WTC11 (cell line): Measurements from ENCODE around the gene DDT. TPM values are rescaled to one million over a fixed set of nuclear protein-coding genes. Genes with fewer than 3 reads are reported as not detected.

Source experiments
- ATAC-seq: fragments of 200-7000 bp; cut with Tn5 transposase; 2 replicates; pipeline ENCODE4 v1.10.0; 2021; ENCODE audit warnings: mild to moderate bottlenecking, moderate library complexity
- CTCF ChIA-PET: fragments of 300-600 bp; sonication (Branson Sonifier 250); formaldehyde crosslinking; loops from one replicate; lab custom pipeline; 2021; ENCODE audit warnings: antibody characterized with exemption; lab: Charles Lee
- POLR2A ChIA-PET: fragments of 350-600 bp; sonication (Branson Sonifier 250); formaldehyde crosslinking; loops from one replicate; lab custom pipeline; 2021; ENCODE audit warnings: antibody characterized with exemption; lab: Charles Lee
- DNase-seq: peaks from one replicate; pipeline ENCODE4 v3.0.0; 2021; ENCODE audit warnings: low spot score
- H3K27ac Mint-ChIP-seq: 2 replicates; pipeline ENCODE4 v1.8.0; 2021; ENCODE audit warnings: mixed read lengths
- H3K27me3 Mint-ChIP-seq: 2 replicates; pipeline ENCODE4 v1.8.0; 2021; ENCODE audit warnings: low read depth, mild to moderate bottlenecking, moderate library complexity, mixed read lengths
- H3K36me3 Mint-ChIP-seq: 2 replicates; pipeline ENCODE4 v1.8.0; 2021; ENCODE audit warnings: mixed read lengths
- H3K4me1 Mint-ChIP-seq: 2 replicates; pipeline ENCODE4 v1.8.0; 2022; ENCODE audit warnings: mixed read lengths
- H3K4me3 Mint-ChIP-seq: 2 replicates; pipeline ENCODE4 v1.8.0; 2021; ENCODE audit warnings: mild to moderate bottlenecking, moderate library complexity, mixed read lengths
- H3K9me3 Mint-ChIP-seq: 2 replicates; pipeline ENCODE4 v1.8.0; 2021; ENCODE audit warnings: mixed read lengths
- ATF2 ChIP-seq: sonication (generic); formaldehyde crosslinking; IDR thresholded peaks from 2 replicates; pipeline ENCODE4 v1.8.1; 2022; ENCODE audit warnings: low read depth, missing genetic modification reagents, borderline replicate concordance
- ATF6 ChIP-seq: sonication (generic); formaldehyde crosslinking; IDR thresholded peaks from 2 replicates; pipeline ENCODE4 v1.8.1; 2023; ENCODE audit warnings: mild to moderate bottlenecking, missing genetic modification reagents
- FOXK1 ChIP-seq: sonication (generic); formaldehyde crosslinking; IDR thresholded peaks from 2 replicates; pipeline ENCODE4 v1.8.0; 2022; ENCODE audit warnings: mild to moderate bottlenecking, moderate library complexity, missing genetic modification reagents
- GRHL2 ChIP-seq: fragments of 250-450 bp; sonication (Bioruptor Pico); IDR thresholded peaks from 2 replicates; pipeline ENCODE4 v1.8.0; 2022; ENCODE audit warnings: mild to moderate bottlenecking, moderate library complexity; ENCODE audit not compliant: insufficient replicate concordance, severe bottlenecking
- HMGA2 ChIP-seq: fragments of 250-450 bp; sonication (Bioruptor Pico); IDR thresholded peaks from 2 replicates; pipeline ENCODE4 v1.4.0; 2021; ENCODE audit warnings: mild to moderate bottlenecking, moderate library complexity
- KAT7 ChIP-seq: sonication (generic); formaldehyde crosslinking; IDR thresholded peaks from 2 replicates; pipeline ENCODE4 v1.8.1; 2023; ENCODE audit warnings: missing genetic modification reagents, mild to moderate bottlenecking, borderline replicate concordance
- PREB ChIP-seq: sonication (generic); formaldehyde crosslinking; IDR thresholded peaks from 2 replicates; pipeline ENCODE4 v1.8.1; 2022; ENCODE audit warnings: mild to moderate bottlenecking, missing genetic modification reagents, moderate library complexity, borderline replicate concordance
- SMAD3 ChIP-seq: sonication (generic); formaldehyde crosslinking; IDR thresholded peaks from 2 replicates; pipeline ENCODE4 v1.8.0; 2022; ENCODE audit warnings: missing genetic modification reagents, mild to moderate bottlenecking, borderline replicate concordance
- SMAD4 ChIP-seq: sonication (generic); formaldehyde crosslinking; IDR thresholded peaks from 2 replicates; pipeline ENCODE4 v1.8.0; 2022; ENCODE audit warnings: mild to moderate bottlenecking, missing genetic modification reagents
- TEAD1 ChIP-seq: sonication (generic); formaldehyde crosslinking; IDR thresholded peaks from 2 replicates; pipeline ENCODE4 v1.8.0; 2022; ENCODE audit warnings: mild to moderate bottlenecking, missing genetic modification reagents
- TEAD4 ChIP-seq: sonication (generic); formaldehyde crosslinking; IDR thresholded peaks from 2 replicates; pipeline ENCODE4 v1.8.0; 2022; ENCODE audit warnings: mild to moderate bottlenecking, missing genetic modification reagents
- TP53 ChIP-seq: sonication (generic); formaldehyde crosslinking; IDR thresholded peaks from 2 replicates; pipeline ENCODE4 v1.8.1; 2023; ENCODE audit warnings: mild to moderate bottlenecking, missing genetic modification reagents
- ZNF121 ChIP-seq: sonication (generic); formaldehyde crosslinking; IDR thresholded peaks from 2 replicates; pipeline ENCODE4 v1.8.0; 2023; ENCODE audit warnings: missing genetic modification reagents
- ZNF232 ChIP-seq: sonication (generic); formaldehyde crosslinking; IDR thresholded peaks from 2 replicates; pipeline ENCODE4 v1.8.0; 2022; ENCODE audit warnings: mild to moderate bottlenecking, missing genetic modification reagents
- ZNF532 ChIP-seq: fragments of 250-450 bp; sonication (Bioruptor Pico); IDR thresholded peaks from 2 replicates; pipeline ENCODE4 v1.9.0; 2021; ENCODE audit warnings: mild to moderate bottlenecking, borderline replicate concordance
- ZSCAN18 ChIP-seq: fragments of 250-450 bp; sonication (Bioruptor Pico); IDR thresholded peaks from 2 replicates; pipeline ENCODE4 v2.1.2; 2022; ENCODE audit warnings: mild to moderate bottlenecking, moderate library complexity
- total RNA-seq: library from RNA; stranded (reverse); gene quantifications from 3 replicates; pipeline ENCODE4 v1.2.3, GENCODE V29; 2021

The DDT gene
- total RNA-seq, 1 experiment from 2014 or later, result 238 TPM

GRCh38 chr22:24023204-24023789 is 49.1 kb upstream of the DDT start (continued):
- no peak for TF ChIP-seq ATF2 (CRISPR knock-in tag)
- TF ChIP-seq, all 79 proteins: peak for 0

GRCh38 chr22:24021304-24021703 is 47.1 kb upstream of the DDT start:
- TF ChIP-seq TP53 (CRISPR knock-in tag) (no peak), KAT7 (no peak), TEAD1 (no peak), HMGA2 (no peak), ZNF121 (peak; percentile 57; the same call in 1 of the 2 replicates)
- H3K4me3 Mint-ChIP-seq, result no peak overlapping the region
- H3K27me3 Mint-ChIP-seq, result no peaks in the 10 kb centered on the region
- ATAC-seq (no peak), DNase-seq (no peak)
- H3K9me3 Mint-ChIP-seq, result peaks cover 3% of the 10 kb centered on the region
- no peak overlapping the region for H3K27ac Mint-ChIP-seq
- POLR2A ChIA-PET, result no interaction called here
- peaks cover 6% of the 10 kb centered on the region for H3K4me1 Mint-ChIP-seq
- CTCF ChIA-PET, result no interaction called here
- peaks cover 6% of the 10 kb centered on the region for H3K36me3 Mint-ChIP-seq

- H3K27me3 Mint-ChIP-seq, result no peaks in the 10 kb centered on the region
- DNase-seq (no peak), ATAC-seq (no peak)
- H3K27ac Mint-ChIP-seq, result no peak overlapping the region
- CTCF ChIA-PET, result no interaction called here
- H3K9me3 Mint-ChIP-seq, result peaks cover 7% of the 10 kb centered on the region
- TF ChIP-seq FOXK1 (CRISPR knock-in tag), result no peak
- TF ChIP-seq ZNF532 (CRISPR knock-in tag), result no peak
- TF ChIP-seq GRHL2 (CRISPR knock-in tag), result no peak
- no peak for TF ChIP-seq ATF6 (CRISPR knock-in tag)
- no peak for TF ChIP-seq ZSCAN18 (CRISPR knock-in tag)
- TF ChIP-seq PREB, result no peak
- no peak for TF ChIP-seq ZNF232 (CRISPR knock-in tag)
- TF ChIP-seq TEAD4 (CRISPR knock-in tag), result no peak
- no peak for TF ChIP-seq SMAD3
- TF ChIP-seq SMAD4 (CRISPR knock-in tag), result no peak
- no peak for TF ChIP-seq ZNF121
- POLR2A ChIA-PET, result no interaction called here
- H3K4me3 Mint-ChIP-seq, result no peak overlapping the region
- H3K36me3 Mint-ChIP-seq, result peaks cover 8% of the 10 kb centered on the region
- H3K4me1 Mint-ChIP-seq, result peaks cover 4% of the 10 kb centered on the region
Measured at GRCh38 chr22:24016156-24016555, 41.9 kb upstream of the DDT start.
